ENCODE data around the gene FBN1.

FBN1 gene

DNA sequence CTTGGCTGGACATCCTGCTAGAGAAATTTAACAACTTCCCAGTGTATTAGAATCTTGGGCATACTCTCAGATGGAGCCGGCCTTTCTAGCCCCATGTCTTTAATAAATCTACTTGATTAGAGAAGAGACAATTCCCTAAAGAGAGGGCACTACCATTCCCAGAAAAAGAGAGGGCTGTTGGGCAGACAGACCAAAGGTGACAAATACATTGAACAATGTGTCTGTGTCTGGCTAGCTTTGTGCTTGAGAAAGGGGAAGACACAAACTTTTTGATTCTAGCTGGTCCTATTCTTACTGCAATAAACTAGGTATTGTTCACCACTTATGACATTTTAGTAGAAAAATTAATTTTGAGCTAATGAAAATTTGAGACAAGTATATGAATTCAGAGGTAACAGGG is 256.6 kb downstream of the FBN1 start:
- DNase-seq, result no peak

DNA sequence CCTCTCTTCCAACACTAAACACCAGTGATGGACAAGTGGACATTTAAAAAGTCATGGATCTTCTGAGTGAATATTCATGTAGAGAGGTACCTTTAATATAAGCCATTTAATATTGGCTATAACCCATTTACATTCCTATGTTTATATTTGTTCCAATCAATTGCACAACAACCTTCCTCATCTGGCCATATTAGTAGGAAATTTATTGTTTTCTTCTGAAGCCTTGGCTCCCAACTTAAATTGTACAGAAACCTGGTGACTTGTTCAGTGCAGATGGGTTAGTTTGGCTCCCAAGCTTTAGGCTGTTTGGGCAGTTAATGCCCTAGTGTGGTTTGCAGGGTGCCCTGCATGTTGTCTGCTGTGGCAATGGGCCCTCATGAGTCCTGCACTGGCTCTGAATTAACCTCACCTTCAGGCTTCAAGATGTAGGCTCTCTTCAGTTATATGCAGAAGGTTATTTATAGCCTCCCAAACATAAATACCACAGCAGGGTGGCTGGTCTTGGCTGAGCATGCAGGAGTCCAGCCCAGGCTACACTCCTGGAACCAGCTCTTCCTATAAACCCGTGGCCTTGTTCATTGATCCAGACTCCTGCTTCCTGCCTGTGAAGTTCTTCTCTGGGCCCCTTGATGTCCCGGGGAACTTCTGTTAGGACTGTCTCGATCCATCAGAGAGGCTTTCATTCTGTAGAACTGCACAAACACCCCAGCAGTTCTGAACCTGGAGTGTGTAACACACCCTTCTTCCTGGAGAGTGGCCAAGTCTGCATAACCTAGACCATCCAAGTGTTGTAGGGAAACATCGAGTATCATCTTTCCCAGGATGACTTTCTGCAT is 257.3 kb downstream of the FBN1 start:
- DNase-seq, result no peak

DNA sequence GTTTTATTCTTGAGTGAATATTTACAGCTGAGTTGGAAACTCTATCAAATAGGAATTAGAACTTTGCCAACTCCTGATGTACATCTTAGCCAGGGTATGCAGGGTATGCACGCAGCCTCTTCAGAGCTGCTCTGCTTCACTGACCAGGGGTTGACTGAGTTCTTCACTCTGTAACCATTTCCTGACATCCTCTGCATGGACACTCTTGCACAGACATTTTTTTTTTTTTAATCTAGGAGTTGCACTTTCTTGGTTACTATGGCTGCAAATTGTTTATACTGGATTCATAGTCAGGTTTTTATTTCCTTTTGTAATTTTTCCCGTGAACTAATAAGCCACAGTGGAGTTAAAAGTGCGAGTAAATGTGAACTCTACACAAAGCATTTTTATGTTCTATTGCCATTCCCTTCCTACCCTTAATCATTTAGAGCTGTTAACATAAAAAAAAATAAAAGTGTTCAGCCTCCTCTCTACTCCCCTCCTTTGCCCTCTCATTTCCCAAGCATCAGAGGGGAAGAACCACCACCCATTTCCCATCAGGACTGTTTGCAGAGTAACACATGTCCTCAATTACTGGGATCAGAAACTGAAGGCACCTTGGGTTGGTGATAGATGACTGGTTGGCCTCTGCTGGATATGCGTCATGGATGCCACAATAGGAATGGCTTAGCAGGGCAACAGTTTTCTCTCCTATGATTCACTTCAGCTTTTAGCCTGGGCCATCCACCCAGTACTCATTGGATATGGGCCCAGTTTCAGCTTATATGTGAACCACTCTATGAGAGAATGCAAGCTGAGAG is 260.3 kb downstream of the FBN1 start:
- DNase-seq, result no peak

DNA sequence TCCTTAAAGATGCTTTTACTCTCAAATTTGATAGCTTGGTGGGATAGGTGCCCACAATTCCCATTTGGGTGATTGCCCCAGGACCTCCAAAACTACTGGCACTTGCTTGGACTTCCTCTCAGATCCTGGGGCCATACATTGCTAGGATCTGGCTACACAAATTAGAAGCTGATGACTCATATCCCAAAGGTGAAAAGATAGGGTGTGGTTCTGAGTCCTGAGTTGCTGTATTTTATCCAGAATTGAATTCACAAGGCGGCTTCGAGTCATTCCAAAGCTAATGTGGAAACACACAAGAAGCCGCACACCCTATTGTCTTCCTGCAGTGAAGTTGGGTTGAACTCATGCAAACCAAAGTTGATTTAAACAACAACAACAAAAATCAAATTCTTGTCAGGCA is 260.9 kb downstream of the FBN1 start:
- no peak for DNase-seq

DNA sequence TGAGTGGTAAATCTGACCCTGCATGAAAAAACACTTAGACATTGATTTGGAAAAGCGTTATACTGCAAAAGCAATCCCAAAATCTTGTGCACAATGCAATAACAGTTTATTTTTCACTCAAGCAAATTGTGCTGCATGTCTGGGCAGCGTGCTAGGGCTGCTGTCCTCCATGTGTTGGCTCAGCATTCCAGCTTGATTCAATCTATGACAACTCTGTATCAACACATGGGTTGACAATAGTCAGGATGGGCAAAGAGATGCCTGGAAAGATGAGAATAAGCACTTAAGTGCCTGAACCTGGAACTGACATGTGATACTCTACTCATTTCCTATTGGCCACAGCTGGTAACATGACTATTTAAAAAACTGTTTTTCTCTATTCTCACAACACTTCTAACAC is 262.5 kb downstream of the FBN1 start:
- no peak for DNase-seq

DNA sequence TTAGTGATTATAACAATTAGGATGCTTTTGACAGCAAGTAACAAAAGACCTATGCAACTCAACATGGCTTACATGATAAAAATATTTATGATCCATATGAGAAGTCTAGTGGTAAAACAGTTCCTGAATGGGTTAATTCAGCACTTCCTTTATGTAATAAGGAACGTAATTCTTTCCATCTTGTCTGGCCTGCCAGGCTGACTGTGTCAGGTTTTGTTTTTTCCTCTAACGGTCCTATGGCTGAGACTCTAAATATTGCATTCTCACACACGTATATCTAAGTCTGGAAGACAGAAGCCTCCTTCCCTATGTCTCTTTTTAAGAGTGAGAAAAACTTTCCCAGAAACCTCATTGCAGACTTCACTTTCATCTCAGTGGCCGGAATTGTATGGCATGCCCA is 263.6 kb downstream of the FBN1 start:
- no peak for DNase-seq

DNA sequence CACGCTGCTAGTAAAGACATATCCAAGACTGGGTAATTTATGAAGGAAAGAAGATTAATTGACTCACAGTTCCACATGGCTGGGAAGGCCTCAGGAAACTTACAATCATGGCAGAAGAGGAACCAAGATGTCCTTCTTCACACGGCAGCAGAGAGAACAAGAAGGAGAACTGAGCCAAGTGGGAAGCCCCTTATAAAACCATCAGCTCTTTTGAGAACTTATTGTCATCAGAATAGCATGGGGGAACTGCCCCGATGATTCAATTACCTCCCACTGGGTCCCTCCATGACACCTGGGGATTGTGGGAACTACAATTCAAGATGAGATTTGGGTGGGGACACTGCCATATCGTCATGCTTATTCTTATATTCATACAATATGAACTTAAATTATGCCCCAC is 265.3 kb downstream of the FBN1 start:
- no peak for DNase-seq

DNA sequence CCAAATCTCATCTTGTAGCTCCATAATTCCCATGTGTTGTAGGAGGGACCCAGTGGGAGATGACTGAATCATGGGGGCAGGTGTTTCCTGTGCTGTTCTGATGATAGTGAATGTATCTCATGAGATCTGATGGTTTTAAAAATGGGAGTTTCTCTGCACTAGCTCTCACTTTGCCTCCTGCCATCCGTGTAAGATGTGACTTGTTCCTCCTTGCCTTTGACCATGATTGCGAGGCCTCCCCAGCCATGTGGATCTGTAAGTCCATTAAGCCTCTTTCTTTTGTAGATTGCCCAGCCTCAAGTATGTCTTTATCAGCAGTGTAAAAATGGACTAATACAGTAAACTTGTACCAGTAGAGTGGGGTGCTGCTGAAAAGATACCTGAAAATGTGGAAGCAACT is 269.7 kb downstream of the FBN1 start:
- DNase-seq, result no peak

DNA sequence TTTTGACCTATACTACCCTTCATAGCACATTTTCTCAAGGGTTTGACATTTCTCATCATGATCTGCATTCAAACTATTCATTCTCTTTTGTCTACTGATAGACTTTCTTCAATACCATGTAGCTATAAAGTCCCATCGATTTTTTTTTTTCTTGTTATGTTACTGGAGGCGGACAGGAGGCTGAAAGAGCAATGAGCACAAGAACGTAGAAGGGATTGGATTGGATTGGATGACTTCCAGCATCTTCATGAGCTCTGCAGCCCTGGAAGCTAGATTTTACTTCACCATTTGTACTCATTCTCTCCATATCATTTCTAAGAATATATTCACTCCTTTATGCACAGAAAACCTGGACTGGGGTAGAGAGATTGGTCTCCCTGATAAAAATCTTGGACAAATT is 271.0 kb downstream of the FBN1 start:
- DNase-seq, result no peak

DNA sequence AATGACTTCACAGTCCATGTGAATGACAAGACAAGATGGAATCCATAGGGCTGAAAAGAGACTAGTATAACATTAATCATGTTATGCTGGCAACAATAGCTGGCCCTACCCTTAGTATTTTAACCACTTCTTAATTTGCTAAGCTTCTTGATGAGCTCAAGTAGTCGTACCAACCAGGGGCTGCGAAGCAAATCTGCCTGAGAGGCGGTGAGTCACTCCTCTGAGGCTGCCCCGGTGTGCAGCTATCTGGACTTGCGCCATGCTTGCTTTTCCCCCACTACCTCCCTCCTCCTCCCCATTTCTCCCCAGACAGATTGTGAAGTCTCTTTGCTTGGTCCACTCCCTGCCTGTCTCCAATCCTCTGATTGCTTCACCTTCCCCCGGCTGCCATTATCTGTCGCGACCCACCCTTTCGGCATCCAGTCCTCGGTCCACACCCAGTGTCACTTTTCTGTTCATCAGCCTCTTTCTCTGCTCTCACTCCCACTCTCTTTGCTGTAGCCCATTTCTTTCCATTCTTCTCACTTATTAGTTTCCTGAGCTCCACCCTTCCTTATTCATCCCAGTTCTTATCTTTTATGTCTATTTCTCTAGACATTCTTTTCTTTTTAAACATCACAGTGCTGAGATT is 271.6 kb downstream of the FBN1 start:
- no peak for DNase-seq

DNA sequence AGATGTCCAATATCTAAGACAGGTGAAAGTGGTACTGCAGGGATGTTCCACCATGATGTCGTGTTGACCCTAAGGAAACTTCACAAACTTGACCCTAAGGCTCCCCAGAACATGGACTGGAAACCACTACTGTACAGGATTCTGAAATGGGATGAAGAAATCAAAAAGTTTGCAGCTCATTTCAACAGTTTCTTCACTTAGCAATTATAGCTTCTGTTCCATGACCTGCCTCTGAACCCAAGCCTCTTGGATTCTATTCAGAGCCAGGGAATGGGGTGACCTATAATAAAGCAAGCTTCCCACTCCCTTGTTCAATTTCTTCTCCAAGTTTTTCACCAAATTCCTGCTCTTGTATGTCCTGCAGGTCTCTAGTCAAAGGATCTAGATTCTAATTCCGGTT is 273.5 kb downstream of the FBN1 start:
- DNase-seq, result no peak

DNA sequence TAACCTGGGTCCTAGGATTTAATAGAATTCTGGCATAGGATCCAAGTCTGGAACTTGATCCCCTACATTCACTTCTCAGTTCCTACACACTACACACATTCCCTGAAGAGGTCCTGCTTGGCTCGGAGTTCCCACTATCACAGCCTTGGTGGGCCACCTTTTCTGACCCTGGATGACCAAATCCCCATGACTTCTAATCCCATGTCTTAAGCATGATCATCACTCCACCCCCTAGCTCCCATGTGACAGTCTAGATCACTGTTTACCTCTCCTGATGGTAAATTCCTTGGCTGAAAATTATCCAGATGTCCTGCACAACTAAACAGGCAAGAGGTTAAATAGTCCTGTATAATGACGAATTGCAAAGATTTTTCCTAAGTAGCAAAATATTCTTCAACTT is 274.0 kb downstream of the FBN1 start:
- DNase-seq, result no peak

DNA sequence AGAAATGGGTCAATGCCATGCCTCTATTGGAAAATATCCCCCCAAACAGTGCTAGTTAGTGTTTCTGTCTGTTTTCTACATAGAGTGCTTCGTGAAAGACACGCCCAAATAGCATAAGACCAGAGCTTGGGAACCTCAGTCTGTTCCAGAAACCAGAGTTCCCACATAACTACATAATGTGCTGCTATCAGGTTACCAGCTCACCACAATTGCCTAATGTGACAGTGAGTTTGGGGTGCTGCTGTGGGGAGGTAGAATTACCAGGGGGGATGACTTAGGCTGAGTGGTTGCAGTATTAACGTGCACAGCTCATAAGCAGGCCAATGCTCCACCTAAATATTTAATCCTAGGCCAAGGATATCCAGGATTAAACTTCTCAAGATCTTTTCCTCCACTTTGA is 275.0 kb downstream of the FBN1 start:
- DNase-seq, result no peak

DNA sequence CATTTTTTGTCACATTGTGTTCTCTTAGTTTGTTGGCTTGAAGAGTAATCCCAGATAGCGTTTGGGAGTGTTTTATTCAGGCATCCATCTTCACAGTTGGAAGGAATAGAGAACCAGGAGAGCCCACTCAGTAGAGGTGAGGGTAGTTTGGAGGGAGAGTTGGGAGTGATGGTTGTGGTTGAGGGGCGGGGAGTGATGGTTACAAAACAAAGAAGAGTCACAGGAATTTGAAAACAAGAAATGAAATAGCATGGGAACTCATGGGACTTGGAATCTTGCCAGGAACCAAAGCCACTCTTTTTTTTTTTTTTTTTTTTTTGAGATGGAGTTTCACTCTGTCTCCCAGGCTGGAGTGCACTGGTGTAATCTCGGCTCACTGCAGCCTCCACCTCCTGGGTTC is 278.0 kb downstream of the FBN1 start:
- DNase-seq, result no peak

DNA sequence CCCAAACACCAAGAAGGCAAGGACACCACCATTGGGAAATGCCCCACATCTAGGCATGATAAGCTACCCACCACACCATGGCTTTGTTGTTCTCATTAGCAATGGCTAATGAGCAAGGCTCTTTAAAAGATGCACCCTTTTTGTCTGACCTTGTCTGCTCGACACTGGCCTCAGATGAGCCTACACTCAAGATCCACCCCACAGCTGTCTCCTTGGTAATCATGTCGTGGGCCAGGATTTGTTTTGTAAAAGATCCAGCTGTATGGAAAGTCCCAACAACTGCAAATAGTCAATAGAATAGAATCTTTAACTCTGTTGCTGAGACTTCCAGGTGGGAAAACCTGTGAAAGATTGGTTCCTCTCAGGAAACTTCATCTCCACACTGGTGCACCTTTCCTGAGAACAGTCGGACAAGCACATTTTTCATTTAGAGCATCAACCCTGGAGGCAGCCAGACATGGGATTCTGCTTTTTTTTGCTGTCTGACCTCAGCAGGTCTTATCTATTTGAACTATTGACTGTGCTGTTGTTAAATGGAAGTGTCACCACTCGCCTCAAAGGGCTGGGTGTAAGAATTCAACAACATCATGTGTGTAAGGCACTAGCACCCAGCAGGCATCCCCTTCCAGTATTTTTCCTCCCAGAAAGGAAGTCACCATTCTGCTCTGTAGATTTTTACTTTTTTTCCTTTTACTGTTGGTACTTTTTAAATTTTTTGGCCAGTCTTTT is 278.8 kb downstream of the FBN1 start:
- no peak for DNase-seq

DNA sequence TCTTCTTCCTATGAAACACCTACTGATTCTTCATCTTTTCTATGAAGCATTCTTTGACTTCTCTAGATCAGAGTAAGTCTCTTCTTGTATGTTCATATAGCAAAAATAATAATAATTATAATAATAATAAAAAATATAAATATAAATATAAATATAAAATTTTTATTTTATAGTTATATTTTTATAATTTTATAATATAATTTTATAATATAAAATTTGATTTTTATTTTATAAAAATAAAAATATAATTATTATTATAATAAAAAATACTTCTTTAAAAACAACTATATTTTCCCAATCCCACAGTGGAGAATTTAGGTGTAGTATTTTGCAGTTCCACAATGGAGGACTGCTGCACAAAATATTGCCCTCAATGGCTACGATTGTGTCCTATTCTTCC is 279.9 kb downstream of the FBN1 start:
- no peak for DNase-seq

DNA sequence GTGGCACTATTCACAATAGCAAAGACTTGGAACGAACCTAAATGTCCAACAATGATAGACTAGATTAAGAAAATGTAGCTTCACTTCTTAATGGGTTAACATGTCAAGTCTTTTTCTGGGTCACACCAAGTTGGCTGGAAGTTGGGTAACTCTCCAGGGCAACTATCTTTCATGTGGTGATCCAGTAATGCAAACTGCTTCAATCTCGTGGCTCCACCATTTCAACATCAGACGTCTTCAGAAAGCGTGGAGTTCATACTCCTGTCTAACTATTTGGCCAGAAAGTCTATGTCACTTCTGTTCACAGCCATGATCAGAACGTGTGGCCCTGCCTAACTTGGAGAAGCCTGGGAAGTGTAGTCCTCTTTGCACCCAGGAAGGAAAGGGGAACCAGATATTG is 282.0 kb downstream of the FBN1 start:
- DNase-seq, result no peak

DNA sequence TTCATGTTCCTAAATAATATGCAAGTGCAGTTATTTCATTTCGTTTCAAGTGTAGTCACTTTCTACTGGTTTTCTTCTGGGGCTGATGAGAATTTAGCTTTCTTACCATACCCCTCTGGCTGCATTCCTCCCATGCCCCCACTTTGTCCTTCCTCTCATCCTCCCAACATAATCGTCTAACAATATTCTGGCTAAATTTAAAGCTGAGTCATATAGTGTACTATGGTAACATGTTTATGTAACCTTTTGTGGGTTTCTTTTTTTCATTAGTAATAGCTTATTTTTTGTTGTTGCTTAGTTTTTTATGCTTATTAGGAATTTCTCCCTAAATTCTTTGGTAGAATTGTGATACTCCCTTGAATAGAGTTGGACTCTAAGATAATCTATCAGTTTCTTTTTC is 283.8 kb downstream of the FBN1 start:
- no peak for DNase-seq

DNA sequence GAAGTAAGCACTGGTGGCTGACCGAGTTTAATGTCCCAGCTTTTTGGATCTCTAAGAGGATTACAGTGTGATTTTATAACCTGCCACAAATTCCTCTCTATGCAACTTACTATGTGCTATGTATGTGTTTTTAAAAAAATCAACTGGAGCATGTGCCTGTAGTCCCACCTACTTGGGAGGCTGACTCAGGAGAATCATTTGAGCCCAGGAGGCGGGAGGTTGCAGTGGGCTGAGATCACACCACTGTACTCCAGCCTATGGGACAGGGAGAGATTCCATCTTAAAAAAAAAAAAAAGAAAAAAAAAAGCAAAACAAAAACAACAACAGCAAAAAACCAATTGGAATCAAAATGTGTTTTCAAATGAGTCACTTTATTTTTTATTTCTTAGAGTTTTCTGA is 284.7 kb downstream of the FBN1 start:
- DNase-seq, result no peak

All from NCI-H510A treated with DMSO at 0.1 percent for 48 hours (cell line).